Stimulated activated CD4-positive, alpha-beta T cell treated with anti-CD3 and anti-CD28 coated beads, Interleukin-12 subunit alpha, Interleukin-12 subunit beta, amount 100 ng/mL, for 4 hours (primary cell): Measurements from ENCODE around the gene MAGEA9B.
"Not testable (repeated sequence)": the region's sequence is repeated elsewhere in the genome, so short reads cannot be mapped to it uniquely, and the experiment has no call there.

Source experiments
- DNase-seq: peaks from one replicate; pipeline ENCODE4 v3.0.0-alpha.2; 2020

MAGEA9B gene

DNA sequence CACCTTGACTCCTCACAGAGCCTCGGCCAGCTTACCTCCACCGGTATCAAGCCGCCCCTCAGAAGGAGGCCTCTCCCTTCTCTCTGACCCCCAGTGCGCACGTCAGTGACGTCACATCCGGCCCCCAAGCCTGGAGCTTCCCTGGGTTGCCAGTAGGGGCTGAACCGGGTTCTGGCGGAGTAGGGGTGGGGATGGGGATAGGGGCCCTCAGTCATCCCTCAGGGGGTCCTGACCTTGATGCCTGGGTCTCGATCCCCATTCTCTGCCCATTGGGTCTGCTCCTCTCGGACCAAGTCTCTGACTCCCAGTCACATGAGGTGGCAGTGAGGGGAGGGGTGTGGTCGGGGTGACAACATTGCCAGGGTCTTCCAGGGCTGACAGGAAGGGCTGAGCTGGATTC lies at the start of gene MAGEA9B:
TSS of gene MAGEA9B (minus strand) at position 101 of the 400 bp plus-strand sequence. CDS start 4,280 bp downstream, outside the sequence.
- not testable (repeated sequence) for DNase-seq

DNA sequence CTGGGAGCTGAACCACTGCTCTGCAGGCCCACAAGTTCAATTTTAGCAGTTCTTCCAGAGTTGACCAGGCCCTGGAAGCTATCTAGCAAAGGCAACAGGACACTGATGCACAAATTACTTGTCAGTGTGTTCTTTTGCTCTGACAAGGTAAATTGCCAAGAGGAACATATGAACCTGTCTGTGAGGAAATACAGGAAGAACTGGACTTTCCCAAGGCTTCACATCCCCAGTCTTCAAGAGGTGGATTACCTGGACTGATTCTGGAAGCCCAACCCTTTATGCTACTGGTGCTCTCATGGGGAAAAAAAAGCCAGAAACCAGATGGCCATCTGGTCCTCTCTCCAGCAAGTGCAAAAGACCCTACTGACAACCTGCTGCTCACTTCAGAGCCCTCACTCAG lies 46.3 kb upstream of the MAGEA9B start:
- DNase-seq: no peak

GRCh38 chrX:149631234-149632165 lies 44.2 kb upstream of the MAGEA9B start, which contains the start of gene TMEM185A:
Gene TMEM185A, minus strand, starts transcription at chrX:149631792. Its CDS starts 212 bp downstream, at chrX:149631580.
- DNase-seq: peak; percentile 70

- no peak for DNase-seq
Measured at GRCh38 chrX:149630681-149631233, 43.5 kb upstream of the MAGEA9B start.

DNA sequence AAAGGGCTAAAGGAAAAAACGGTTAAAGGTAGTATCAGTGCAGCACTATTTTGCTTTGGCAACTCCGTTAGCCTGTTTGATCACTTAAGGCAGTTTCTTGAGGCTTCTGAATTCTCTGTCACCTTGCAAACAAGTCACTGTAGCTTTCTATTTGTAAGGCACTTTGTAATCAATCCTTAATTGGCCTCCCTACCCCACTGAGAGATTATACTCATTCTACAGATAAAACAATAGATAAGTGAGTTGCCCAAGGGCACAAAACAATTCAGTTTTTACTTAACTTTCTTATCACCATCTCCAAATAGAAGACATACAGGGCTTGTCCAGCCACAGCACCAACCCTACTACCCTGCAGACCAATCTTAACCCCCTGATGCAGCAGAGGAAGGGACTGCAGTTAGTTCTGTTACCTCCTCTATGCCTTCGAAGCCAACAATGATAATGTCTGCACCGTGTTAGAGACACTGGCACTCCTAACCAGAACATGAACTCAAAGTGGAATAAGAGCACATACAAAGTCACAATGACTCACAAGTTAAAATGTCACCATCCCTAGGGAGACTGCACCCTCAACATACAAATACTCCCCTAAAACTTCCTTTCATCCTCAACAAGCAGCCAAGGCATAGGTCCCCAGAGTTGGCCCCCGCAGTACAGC lies 42.6 kb upstream of the MAGEA9B start:
- DNase-seq: no peak

- DNase-seq: no peak
Measured at GRCh38 chrX:149628768-149629167, 41.5 kb upstream of the MAGEA9B start.

DNA sequence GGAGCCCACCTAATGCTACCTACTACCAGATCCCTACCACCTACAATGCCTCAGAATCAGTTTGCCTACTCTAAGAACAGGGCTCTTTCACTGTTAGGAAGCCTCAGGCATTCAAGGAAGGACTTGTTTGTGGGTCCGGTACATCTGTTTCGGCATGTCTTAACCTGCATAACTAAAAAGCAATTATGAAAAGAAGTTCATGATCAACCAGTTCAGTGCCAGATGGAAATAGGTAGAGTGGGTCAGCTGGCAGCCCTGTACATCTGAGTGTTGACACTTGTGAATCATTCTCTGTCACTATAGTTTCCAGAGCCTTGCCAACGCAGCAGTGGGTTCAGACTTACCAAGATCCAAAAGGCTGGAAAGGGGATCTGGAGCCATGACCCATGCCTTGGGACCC lies 41.0 kb upstream of the MAGEA9B start:
- DNase-seq: no peak

DNA sequence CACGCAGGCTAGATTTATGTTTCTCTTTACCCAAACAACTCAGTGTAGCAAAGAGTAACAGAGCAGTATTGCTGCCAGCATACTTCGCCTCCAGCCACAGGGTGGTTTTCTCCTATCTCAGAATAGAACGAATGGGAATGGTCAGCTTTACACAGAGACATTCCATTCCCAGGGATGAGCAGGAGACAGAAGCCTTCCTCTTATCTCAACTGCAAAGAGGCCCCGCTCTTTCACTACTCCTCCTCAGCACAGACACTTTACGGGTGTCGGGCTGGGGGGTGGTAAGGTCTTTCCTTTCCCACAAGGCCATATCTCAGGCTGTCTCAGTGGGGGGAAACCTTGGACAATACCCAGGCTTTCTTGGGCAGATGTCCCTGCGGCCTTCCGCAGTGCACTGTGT lies 39.6 kb upstream of the MAGEA9B start:
- not testable (repeated sequence) for DNase-seq

GRCh38 chrX:149619662-149620061 lies 32.4 kb upstream of the MAGEA9B start:
- DNase-seq: not testable (repeated sequence)

DNA sequence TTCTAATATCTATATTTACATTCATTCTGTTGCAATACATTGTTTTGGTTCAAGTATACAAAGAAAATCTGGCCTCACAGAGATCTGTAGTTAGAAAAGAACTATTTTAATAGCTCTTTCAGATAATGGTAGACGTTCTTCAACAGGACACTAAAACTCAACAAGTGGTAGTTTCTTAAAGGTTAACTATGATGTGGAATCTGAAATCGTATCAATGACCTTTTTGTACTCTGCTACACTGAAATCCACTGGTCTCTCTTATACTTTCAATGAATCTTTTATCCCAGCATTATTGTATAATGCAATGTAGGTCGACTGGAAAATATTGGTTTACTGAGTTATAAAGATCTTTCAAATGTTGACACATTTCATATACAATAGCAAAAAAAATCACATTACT lies 31.6 kb upstream of the MAGEA9B start:
- no peak for DNase-seq

GRCh38 chrX:149611623-149612175 lies 24.4 kb upstream of the MAGEA9B start:
- DNase-seq: no peak

GRCh38 chrX:149610511-149610910 lies 23.3 kb upstream of the MAGEA9B start:
- no peak for DNase-seq

DNA sequence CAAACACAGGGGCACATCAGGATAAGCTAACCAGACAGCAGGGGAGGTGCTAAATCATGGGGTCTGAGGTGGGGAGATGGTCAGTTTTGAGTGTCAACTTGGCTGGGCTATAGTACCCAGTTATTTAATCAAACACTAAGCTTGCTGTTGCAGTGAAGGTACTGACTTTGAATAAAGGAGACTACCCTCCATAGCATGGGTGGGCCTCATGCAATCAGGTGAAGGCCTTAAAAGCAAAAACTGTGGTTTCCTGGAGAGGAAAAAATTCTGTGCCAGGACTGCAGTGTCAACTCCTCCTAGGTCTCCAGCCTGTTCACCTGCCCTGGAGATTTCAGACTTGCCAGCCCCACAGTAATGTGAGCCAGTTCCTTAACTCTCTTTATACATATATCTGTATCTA lies 20.4 kb upstream of the MAGEA9B start:
- no peak for DNase-seq

DNA sequence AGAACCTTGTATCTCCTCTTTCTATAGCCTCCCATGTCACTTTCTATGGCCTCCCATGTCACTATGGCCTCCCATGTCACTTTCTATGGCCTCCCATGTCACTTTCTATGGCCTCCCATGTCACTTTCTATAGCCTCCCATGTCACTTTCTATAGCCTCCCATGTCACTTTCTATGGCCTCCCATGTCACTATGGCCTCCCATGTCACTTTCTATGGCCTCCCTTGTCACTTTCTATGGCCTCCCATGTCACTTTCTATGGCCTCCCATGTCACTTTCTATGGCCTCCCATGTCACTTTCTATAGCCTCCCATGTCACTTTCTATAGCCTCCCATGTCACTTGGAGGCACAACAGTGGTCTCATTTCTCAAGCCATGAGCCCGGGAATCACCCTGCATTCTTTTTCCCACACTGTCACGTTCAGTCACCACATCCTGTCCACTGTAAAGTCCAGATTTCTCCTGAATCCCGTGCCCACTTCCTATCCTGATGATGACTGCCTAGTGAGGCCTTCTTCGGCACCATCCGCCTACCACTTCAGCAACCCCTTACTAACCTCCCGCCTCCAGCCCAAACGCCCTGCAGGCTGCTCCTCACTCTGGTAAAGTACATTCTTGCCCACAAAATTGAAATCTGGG lies 18.1 kb upstream of the MAGEA9B start:
- DNase-seq: not testable (repeated sequence)

GRCh38 chrX:149598603-149599002 lies 11.3 kb upstream of the MAGEA9B start:
- DNase-seq: peak; percentile 0

DNA sequence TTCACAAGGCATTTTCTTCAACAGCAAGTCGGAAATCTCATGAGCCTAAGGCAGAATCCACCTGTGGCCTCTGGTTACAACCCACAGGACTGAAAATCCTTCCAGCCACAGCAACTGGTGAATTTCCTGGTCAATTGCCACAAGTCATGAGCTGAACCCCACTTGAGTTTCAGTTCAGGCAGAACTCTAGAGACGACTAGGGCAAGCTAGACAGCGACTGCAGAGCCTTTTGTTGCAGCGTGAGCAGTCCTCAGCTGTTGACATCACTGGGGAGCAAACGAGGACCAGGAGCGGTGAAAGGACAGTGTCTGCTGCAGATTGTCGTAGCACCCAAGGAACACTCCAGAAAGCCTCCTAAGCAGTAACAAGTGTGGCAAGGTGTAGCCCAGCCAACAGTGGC lies 8.7 kb upstream of the MAGEA9B start:
- not testable (repeated sequence) for DNase-seq

GRCh38 chrX:149595214-149595613 lies 8.0 kb upstream of the MAGEA9B start, which contains the start of gene HSFX2:
Gene HSFX2, minus strand, starts transcription at chrX:149595314. Its CDS starts 614 bp downstream, at chrX:149594700.
- not testable (repeated sequence) for DNase-seq

- not testable (repeated sequence) for DNase-seq
Measured at GRCh38 chrX:149590993-149591392, 3.7 kb upstream of the MAGEA9B start.

DNA sequence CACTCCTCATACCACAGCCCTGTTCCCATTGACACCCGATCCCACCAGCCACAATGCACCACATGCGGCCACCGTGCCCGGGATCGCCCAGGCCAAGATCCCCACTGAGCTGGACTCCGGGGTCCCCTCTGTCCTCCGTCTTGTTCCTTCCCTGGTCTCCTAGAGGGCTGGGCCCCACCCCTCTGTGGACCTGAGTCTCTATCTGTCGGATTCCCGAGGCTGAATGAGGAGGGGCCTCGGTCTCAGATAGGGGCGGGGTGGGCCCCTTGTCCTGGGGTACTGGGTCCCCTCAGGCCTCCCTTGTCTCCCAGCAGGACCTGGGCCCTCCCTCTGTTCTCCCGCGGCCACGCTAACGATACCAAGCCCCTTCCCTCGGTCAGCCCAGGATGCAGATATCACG lies 1.6 kb downstream of the MAGEA9B start:
- DNase-seq: not testable (repeated sequence)

- DNase-seq: not testable (repeated sequence)
Measured at GRCh38 chrX:149573456-149573855, 13.8 kb downstream of the MAGEA9B start.

- no peak for DNase-seq
Measured at GRCh38 chrX:149572743-149573142, 14.5 kb downstream of the MAGEA9B start.

GRCh38 chrX:149571770-149572169 lies 15.5 kb downstream of the MAGEA9B start:
- DNase-seq: no peak

- no peak for DNase-seq
Measured at GRCh38 chrX:149570668-149571067, 16.6 kb downstream of the MAGEA9B start.
